HG03460 (cell line): ENCODE measurements around the gene PHACTR3.

ENCODE experiments used
- ATAC-seq: cut with Tn5 transposase; IDR thresholded peaks from one replicate; pipeline ENCODE4 v1.9.1; 2021; ENCODE audit not compliant: unreplicated experiment

Gene PHACTR3

GRCh38 chr20:59645271-59645670 is 40.9 kb downstream of the PHACTR3 start:
- ATAC-seq, result no peak

GRCh38 chr20:59645761-59646171 is 41.4 kb downstream of the PHACTR3 start:
- ATAC-seq, result no peak

- no peak for ATAC-seq
Measured at GRCh38 chr20:59646487-59646886, 42.1 kb downstream of the PHACTR3 start.

- no peak for ATAC-seq
Measured at GRCh38 chr20:59647271-59647670, 42.9 kb downstream of the PHACTR3 start.

GRCh38 chr20:59648466-59649070 is 44.2 kb downstream of the PHACTR3 start:
- ATAC-seq, result no peak

GRCh38 chr20:59650418-59650817 is 46.1 kb downstream of the PHACTR3 start:
- no peak for ATAC-seq

- no peak for ATAC-seq
Measured at GRCh38 chr20:59652381-59652780, 48.0 kb downstream of the PHACTR3 start.

- ATAC-seq, result no peak
Measured at GRCh38 chr20:59656417-59656816, 52.1 kb downstream of the PHACTR3 start.

- no peak for ATAC-seq
Measured at GRCh38 chr20:59657459-59658046, 53.2 kb downstream of the PHACTR3 start.

GRCh38 chr20:59660471-59660870 is 56.1 kb downstream of the PHACTR3 start:
- ATAC-seq, result no peak

GRCh38 chr20:59661153-59661552 is 56.8 kb downstream of the PHACTR3 start:
- no peak for ATAC-seq

- no peak for ATAC-seq
Measured at GRCh38 chr20:59661621-59662020, 57.3 kb downstream of the PHACTR3 start.

GRCh38 chr20:59662161-59662560 is 57.8 kb downstream of the PHACTR3 start:
- ATAC-seq, result no peak

GRCh38 chr20:59662856-59663512 is 58.6 kb downstream of the PHACTR3 start:
- ATAC-seq, result no peak

- no peak for ATAC-seq
Measured at GRCh38 chr20:59663513-59664060, 59.2 kb downstream of the PHACTR3 start.

- no peak for ATAC-seq
Measured at GRCh38 chr20:59664421-59664941, 60.1 kb downstream of the PHACTR3 start.

GRCh38 chr20:59665656-59666555 is 61.6 kb downstream of the PHACTR3 start:
- no peak for ATAC-seq

- ATAC-seq, result no peak
Measured at GRCh38 chr20:59666586-59666985, 62.2 kb downstream of the PHACTR3 start.

GRCh38 chr20:59667131-59667530 is 62.8 kb downstream of the PHACTR3 start:
- no peak for ATAC-seq

GRCh38 chr20:59667981-59668515 is 63.7 kb downstream of the PHACTR3 start:
- no peak for ATAC-seq
